MM.1S (cell line): ENCODE measurements around the gene GOLGA3.

ENCODE experiments used
- DNase-seq: peaks from one replicate; pipeline ENCODE4 v3.0.0-alpha.2; 2015
- H2AFZ ChIP-seq: fragments of 300-600 bp; sonication (generic); 2 replicates; pipeline ENCODE4 v1.6.0; 2016; ENCODE audit warnings: antibody characterized with exemption, low read length
- H3F3A ChIP-seq: fragments of 300-600 bp; sonication (generic); 2 replicates; pipeline ENCODE4 v1.6.1; 2016; ENCODE audit warnings: mild to moderate bottlenecking, antibody characterized with exemption, low read length, moderate library complexity, mixed read lengths; ENCODE audit not compliant: insufficient read depth
- H3K27ac ChIP-seq: fragments of 300-600 bp; sonication (generic); 2 replicates; pipeline ENCODE4 v1.5.1; 2016; ENCODE audit warnings: mild to moderate bottlenecking, low read length
- H3K27me3 ChIP-seq: fragments of 300-600 bp; sonication (generic); replicated peaks from 2 replicates; pipeline ENCODE4 v1.6.0; 2016; ENCODE audit warnings: low read length; ENCODE audit not compliant: insufficient read depth
- H3K36me3 ChIP-seq: fragments of 300-600 bp; sonication (generic); replicated peaks from 2 replicates; pipeline ENCODE4 v1.6.1; 2016; ENCODE audit warnings: mild to moderate bottlenecking, low read length, mixed read lengths; ENCODE audit not compliant: insufficient read depth
- H3K4me1 ChIP-seq: fragments of 300-600 bp; sonication (generic); 2 replicates; pipeline ENCODE4 v1.6.1; 2016; ENCODE audit warnings: low read length, mixed read lengths
- H3K4me2 ChIP-seq: fragments of 300-600 bp; sonication (generic); 2 replicates; pipeline ENCODE4 v1.6.0; 2016; ENCODE audit warnings: low read depth, low read length
- H3K4me3 ChIP-seq: fragments of 300-600 bp; sonication (generic); 2 replicates; pipeline ENCODE4 v1.5.1; 2016; ENCODE audit warnings: low read length, mixed read lengths
- H3K79me2 ChIP-seq: fragments of 300-600 bp; sonication (generic); 2 replicates; pipeline ENCODE4 v1.6.1; 2016; ENCODE audit warnings: mixed run types, low read length, mixed read lengths
- H3K9ac ChIP-seq: fragments of 300-600 bp; sonication (generic); 2 replicates; pipeline ENCODE4 v1.6.1; 2016; ENCODE audit warnings: low read length, mixed read lengths
- H3K9me2 ChIP-seq: fragments of 300-600 bp; sonication (generic); replicated peaks from 2 replicates; pipeline ENCODE4 v1.6.1; 2016; ENCODE audit warnings: mild to moderate bottlenecking, low read length, mixed read lengths; ENCODE audit not compliant: insufficient read depth
- H3K9me3 ChIP-seq: fragments of 300-600 bp; sonication (generic); replicated peaks from 2 replicates; pipeline ENCODE4 v1.6.1; 2016; ENCODE audit warnings: mild to moderate bottlenecking, low read length, mixed read lengths; ENCODE audit not compliant: insufficient read depth
- H4K20me1 ChIP-seq: fragments of 300-600 bp; sonication (generic); 2 replicates; pipeline ENCODE4 v1.6.1; 2016; ENCODE audit warnings: mild to moderate bottlenecking, low read length, moderate library complexity, mixed read lengths; ENCODE audit not compliant: insufficient read depth
- EZH2 ChIP-seq: fragments of 300-600 bp; sonication (generic); optimal IDR thresholded peaks from 2 replicates; pipeline ENCODE3; 2017; ENCODE audit warnings: low read depth, mild to moderate bottlenecking, antibody characterized with exemption, low read length, mixed read lengths
- EZH2phosphoT487 ChIP-seq: fragments of 300-600 bp; sonication (generic); IDR thresholded peaks from 2 replicates; pipeline ENCODE4 v1.6.1; 2018; ENCODE audit warnings: antibody characterized with exemption, low read length
- TF ChIP-seq, protein P1 (sequence below): fragments of 300-600 bp; sonication (generic); IDR thresholded peaks from 2 replicates; pipeline ENCODE4 v1.5.1; 2016; ENCODE audit warnings: antibody characterized with exemption, low read length, mixed read lengths

The GOLGA3 gene

DNA sequence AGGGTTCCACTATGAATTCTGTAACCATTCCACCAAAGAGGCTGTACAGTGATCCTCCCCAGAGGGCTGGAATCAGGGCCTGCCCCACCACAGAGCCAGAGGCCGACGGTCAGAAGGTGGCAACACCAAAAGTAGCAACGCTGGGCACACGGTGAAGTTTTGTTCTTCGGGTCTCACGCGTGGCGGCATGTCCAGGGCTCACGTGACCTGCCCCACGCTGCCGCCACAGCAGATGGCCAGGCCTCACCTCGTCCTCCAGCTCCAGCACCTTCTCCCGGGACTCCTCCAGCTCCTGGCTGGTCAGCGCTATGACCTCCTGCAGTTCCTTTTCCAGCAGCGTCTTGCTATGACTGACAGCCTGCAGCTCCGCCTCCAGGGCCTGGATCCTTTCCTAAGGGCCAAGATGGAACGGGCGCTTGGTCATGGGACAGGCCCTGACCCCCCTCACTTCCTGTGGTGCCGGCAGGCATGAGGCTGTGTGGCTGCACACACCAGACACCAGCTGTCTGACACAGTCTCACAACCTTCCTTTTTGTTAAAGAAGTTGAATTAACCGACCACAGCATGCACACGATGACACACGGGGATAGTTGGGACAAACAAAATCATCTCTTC is 44.6 kb downstream of the GOLGA3 start:
- Histone ChIP-seq H3K9me3 (no peaks in the 10 kb centered on the region), H3K27ac (no peak overlapping the region), H3K27me3 (no peaks in the 10 kb centered on the region), H2AFZ (no peak overlapping the region), H4K20me1 (no peaks in the 10 kb centered on the region), H3K4me1 (no peaks in the 10 kb centered on the region), H3F3A (no peaks in the 10 kb centered on the region), H3K4me3 (no peak overlapping the region), H3K9ac (no peak overlapping the region), H3K79me2 (no peaks in the 10 kb centered on the region), H3K9me2 (no peaks in the 10 kb centered on the region), H3K36me3 (no peaks in the 10 kb centered on the region), H3K4me2 (no peak overlapping the region)
- no peak for DNase-seq
- TF ChIP-seq EZH2 (no peak), EZH2phosphoT487 (no peak)
- TF ChIP-seq, protein P1, sequence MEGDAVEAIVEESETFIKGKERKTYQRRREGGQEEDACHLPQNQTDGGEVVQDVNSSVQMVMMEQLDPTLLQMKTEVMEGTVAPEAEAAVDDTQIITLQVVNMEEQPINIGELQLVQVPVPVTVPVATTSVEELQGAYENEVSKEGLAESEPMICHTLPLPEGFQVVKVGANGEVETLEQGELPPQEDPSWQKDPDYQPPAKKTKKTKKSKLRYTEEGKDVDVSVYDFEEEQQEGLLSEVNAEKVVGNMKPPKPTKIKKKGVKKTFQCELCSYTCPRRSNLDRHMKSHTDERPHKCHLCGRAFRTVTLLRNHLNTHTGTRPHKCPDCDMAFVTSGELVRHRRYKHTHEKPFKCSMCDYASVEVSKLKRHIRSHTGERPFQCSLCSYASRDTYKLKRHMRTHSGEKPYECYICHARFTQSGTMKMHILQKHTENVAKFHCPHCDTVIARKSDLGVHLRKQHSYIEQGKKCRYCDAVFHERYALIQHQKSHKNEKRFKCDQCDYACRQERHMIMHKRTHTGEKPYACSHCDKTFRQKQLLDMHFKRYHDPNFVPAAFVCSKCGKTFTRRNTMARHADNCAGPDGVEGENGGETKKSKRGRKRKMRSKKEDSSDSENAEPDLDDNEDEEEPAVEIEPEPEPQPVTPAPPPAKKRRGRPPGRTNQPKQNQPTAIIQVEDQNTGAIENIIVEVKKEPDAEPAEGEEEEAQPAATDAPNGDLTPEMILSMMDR, result no peak

DNA sequence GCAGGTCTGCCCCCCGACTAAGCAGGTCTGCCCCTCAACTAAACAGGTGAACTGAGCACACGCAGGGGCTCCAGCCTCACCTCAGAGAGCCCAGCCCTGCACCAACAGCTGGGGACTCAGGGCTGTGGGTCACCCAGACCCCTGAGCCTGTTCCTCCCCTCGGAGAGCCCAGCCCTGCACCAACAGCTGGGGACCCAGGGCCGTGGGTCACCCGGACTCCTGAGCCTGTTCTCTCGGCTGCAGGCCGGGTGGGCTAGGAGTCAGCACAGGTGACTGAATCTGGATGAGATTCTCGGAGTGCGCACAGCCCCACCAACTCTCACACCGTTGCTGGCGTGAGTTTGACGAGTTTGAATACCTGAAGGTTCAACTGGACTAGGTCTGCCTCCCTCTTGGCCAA is 46.7 kb downstream of the GOLGA3 start:
- Histone ChIP-seq H3K9me3 (no peaks in the 10 kb centered on the region), H3F3A (no peaks in the 10 kb centered on the region)

DNA sequence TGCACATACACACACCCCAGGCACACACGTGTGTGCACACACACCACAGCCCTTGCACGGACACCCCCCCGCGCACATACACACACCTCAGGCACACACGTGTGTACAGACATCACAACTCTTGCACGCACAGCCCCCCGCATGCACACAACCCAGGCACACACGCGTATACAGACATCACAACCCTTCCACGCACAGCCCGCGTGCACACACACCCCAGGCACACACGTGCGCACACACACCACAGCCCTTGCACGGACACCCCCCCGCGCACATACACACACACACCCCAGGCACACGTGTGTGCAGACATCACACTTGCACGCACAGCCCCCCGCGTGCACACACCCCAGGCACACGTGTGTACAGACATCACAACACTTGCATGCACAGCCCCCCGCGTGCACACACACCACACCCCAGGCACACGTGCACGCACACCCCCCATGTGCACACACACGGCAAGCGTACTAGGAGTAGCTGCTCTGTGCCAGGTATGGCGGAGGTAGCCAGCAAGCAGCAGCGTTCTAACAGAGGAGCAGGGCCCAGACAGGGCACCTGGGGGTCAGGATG is 48.8 kb downstream of the GOLGA3 start:
- no peak overlapping the region for H3K27ac ChIP-seq
- DNase-seq, result no peak
- no peaks in the 10 kb centered on the region for H3F3A ChIP-seq
- H2AFZ ChIP-seq, result no peak overlapping the region
- H3K9me3 ChIP-seq, result no peaks in the 10 kb centered on the region
- H3K4me2 ChIP-seq, result no peak overlapping the region
- H4K20me1 ChIP-seq, result no peaks in the 10 kb centered on the region
- H3K4me1 ChIP-seq, result no peaks in the 10 kb centered on the region
- H3K27me3 ChIP-seq, result no peaks in the 10 kb centered on the region
- no peaks in the 10 kb centered on the region for H3K9me2 ChIP-seq
- no peak overlapping the region for H3K4me3 ChIP-seq
- TF ChIP-seq, protein P1, result no peak
- TF ChIP-seq EZH2 (no peak), EZH2phosphoT487 (no peak)
- no peak overlapping the region for H3K9ac ChIP-seq
- no peaks in the 10 kb centered on the region for H3K79me2 ChIP-seq
- no peaks in the 10 kb centered on the region for H3K36me3 ChIP-seq

More for the DNA sequence above, 46.7 kb downstream of the GOLGA3 start:
- Histone ChIP-seq H3K79me2 (no peaks in the 10 kb centered on the region), H4K20me1 (no peaks in the 10 kb centered on the region), H3K4me1 (no peaks in the 10 kb centered on the region), H3K36me3 (no peaks in the 10 kb centered on the region), H2AFZ (no peak overlapping the region), H3K9me2 (no peaks in the 10 kb centered on the region), H3K9ac (no peak overlapping the region), H3K4me3 (no peak overlapping the region), H3K27me3 (no peaks in the 10 kb centered on the region), H3K4me2 (no peak overlapping the region), H3K27ac (no peak overlapping the region)
- TF ChIP-seq EZH2 (no peak), EZH2phosphoT487 (no peak)
- TF ChIP-seq, protein P1, result no peak
- DNase-seq, result no peak
